ENCODE measurements around the gene TEAD1. TPM values are rescaled to one million over a fixed set of nuclear protein-coding genes. Genes with fewer than 3 reads are reported as not detected.

The TEAD1 gene
- total RNA-seq, 4 donors from 2014 or later: 127 to 165 (median 140) TPM

- Histone ChIP-seq H3K27me3 (no peaks in the 10 kb centered on the region), H3K9me3 (no peaks in the 10 kb centered on the region), H3K4me1 (peaks cover 0 to 53% (median 17%) of the 10 kb centered on the region in 4 donors), H3K27ac (peak overlapping the region in 1 of 4 donors; percentile 36), H3K4me3 (no peak overlapping the region), H3K36me3 (no peaks in the 10 kb centered on the region)
- no peak for TF ChIP-seq EP300 (IDR thresholded peaks at IDR 0.05)
- TF ChIP-seq CTCF (IDR thresholded peaks at IDR 0.05): no peak
- TF ChIP-seq POLR2A (IDR thresholded peaks at IDR 0.05): no peak
- DNase-seq (ENCODE audit: low spot score in 2 of 2): no peak
- 72 to 82% methylated on average over 3 of the region's 3 CpGs for WGBS, 2 donors
Measured at GRCh38 chr11:12859872-12860657, 185.8 kb downstream of the TEAD1 start.

GRCh38 chr11:12860827-12861226 lies 186.6 kb downstream of the TEAD1 start:
- peak overlapping the region in 1 of 4 donors; percentile 36 for H3K27ac ChIP-seq
- DNase-seq (ENCODE audit: low spot score in 2 of 2): no peak

GRCh38 chr11:12862696-12863469 lies 188.7 kb downstream of the TEAD1 start:
- Histone ChIP-seq H3K4me1 (peaks cover 0 to 75% (median 23%) of the 10 kb centered on the region in 4 donors), H3K36me3 (no peaks in the 10 kb centered on the region), H3K9me3 (no peaks in the 10 kb centered on the region), H3K4me3 (peak overlapping the region in 2 of 4 donors; percentile 25 to 28), H3K27ac (peak overlapping the region; percentile 26 to 82 (median 70)), H3K27me3 (no peaks in the 10 kb centered on the region)
- WGBS, 2 donors: 16 to 23% methylated on average over 13 of the region's 13 CpGs
- TF ChIP-seq EP300 (IDR thresholded peaks at IDR 0.05): peak in 1 of 2 donors; percentile 62
- TF ChIP-seq POLR2A (IDR thresholded peaks at IDR 0.05): no peak
- peak; percentile 38 to 40 for DNase-seq (ENCODE audit: low spot score in 2 of 2)

More at GRCh38 chr11:12860827-12861226, 186.6 kb downstream of the TEAD1 start:
- 86 to 91% methylated on average over 2 of the region's 2 CpGs for WGBS, 2 donors
- Histone ChIP-seq H3K4me3 (no peak overlapping the region), H3K9me3 (no peaks in the 10 kb centered on the region), H3K4me1 (peaks cover 0 to 60% (median 17%) of the 10 kb centered on the region in 4 donors), H3K36me3 (no peaks in the 10 kb centered on the region), H3K27me3 (no peaks in the 10 kb centered on the region)
- TF ChIP-seq EP300 (IDR thresholded peaks at IDR 0.05) (no peak), CTCF (IDR thresholded peaks at IDR 0.05) (no peak), POLR2A (IDR thresholded peaks at IDR 0.05) (no peak)

GRCh38 chr11:12863605-12864121 lies 189.4 kb downstream of the TEAD1 start:
- no peaks in the 10 kb centered on the region for H3K36me3 ChIP-seq
- DNase-seq (ENCODE audit: low spot score in 2 of 2): no peak
- WGBS, 2 donors: 31 to 34% methylated on average over 9 of the region's 9 CpGs
- peak overlapping the region in 2 of 4 donors; percentile 25 to 28 for H3K4me3 ChIP-seq
- no peaks in the 10 kb centered on the region for H3K27me3 ChIP-seq
- peak overlapping the region; percentile 26 to 82 (median 70) for H3K27ac ChIP-seq
- H3K4me1 ChIP-seq: peaks cover 0 to 82% (median 23%) of the 10 kb centered on the region in 4 donors
- H3K9me3 ChIP-seq: no peaks in the 10 kb centered on the region
- no peak for TF ChIP-seq EP300 (IDR thresholded peaks at IDR 0.05)
- no peak for TF ChIP-seq CTCF (IDR thresholded peaks at IDR 0.05)
- TF ChIP-seq POLR2A (IDR thresholded peaks at IDR 0.05): no peak

- Histone ChIP-seq H3K4me1 (peaks cover 0 to 90% (median 23%) of the 10 kb centered on the region in 4 donors), H3K36me3 (no peaks in the 10 kb centered on the region), H3K27ac (peak overlapping the region in 3 of 4 donors; percentile 58 to 82 (median 81)), H3K27me3 (no peaks in the 10 kb centered on the region), H3K4me3 (no peak overlapping the region), H3K9me3 (no peaks in the 10 kb centered on the region)
- WGBS, 2 donors: 47 to 57% methylated on average over 13 of the region's 13 CpGs
- no peak for DNase-seq (ENCODE audit: low spot score in 2 of 2)
- TF ChIP-seq POLR2A (IDR thresholded peaks at IDR 0.05) (no peak), CTCF (IDR thresholded peaks at IDR 0.05) (no peak), EP300 (IDR thresholded peaks at IDR 0.05) (peak in 1 of 2 donors; percentile 50)
Measured at GRCh38 chr11:12864316-12865156, 190.3 kb downstream of the TEAD1 start.

All from tibial nerve (tissue), 4 donors.